ENCODE results near the gene SPDEF. TPM values are rescaled to one million over a fixed set of nuclear protein-coding genes. Genes with fewer than 3 reads are reported as not detected.

The SPDEF gene
- 0.11 TPM in 1 of 2 replicates, not detected in the other for total RNA-seq

- no peak for DNase-seq (ENCODE audit: low read depth, low spot score)
Observed at GRCh38 chr6:34556031-34556471, at the start of gene SPDEF. Gene SPDEF, minus strand, starts transcription at chr6:34556329. Its CDS starts 11,874 bp downstream, at chr6:34544455.

GRCh38 chr6:34603707-34604106 is 47.6 kb upstream of the SPDEF start:
- no peak for DNase-seq (ENCODE audit: low read depth, low spot score)

- no peak for DNase-seq (ENCODE audit: low read depth, low spot score)
Observed at GRCh38 chr6:34602318-34603111, 46.4 kb upstream of the SPDEF start.

GRCh38 chr6:34601706-34602105 is 45.6 kb upstream of the SPDEF start:
- DNase-seq (ENCODE audit: low read depth, low spot score): no peak

- DNase-seq (ENCODE audit: low read depth, low spot score): no peak
Observed at GRCh38 chr6:34600796-34601195, 44.7 kb upstream of the SPDEF start.

- DNase-seq (ENCODE audit: low read depth, low spot score): no peak
Observed at GRCh38 chr6:34600101-34600500, 44.0 kb upstream of the SPDEF start.

- no peak for DNase-seq (ENCODE audit: low read depth, low spot score)
Observed at GRCh38 chr6:34598712-34599111, 42.6 kb upstream of the SPDEF start.

GRCh38 chr6:34597605-34598353 is 41.6 kb upstream of the SPDEF start:
- no peak for DNase-seq (ENCODE audit: low read depth, low spot score)

GRCh38 chr6:34596798-34597197 is 40.7 kb upstream of the SPDEF start:
- no peak for DNase-seq (ENCODE audit: low read depth, low spot score)

- no peak for DNase-seq (ENCODE audit: low read depth, low spot score)
Observed at GRCh38 chr6:34595332-34596184, 39.4 kb upstream of the SPDEF start.

GRCh38 chr6:34593701-34594100 is 37.6 kb upstream of the SPDEF start:
- DNase-seq (ENCODE audit: low read depth, low spot score): no peak

GRCh38 chr6:34592208-34592952 is 36.3 kb upstream of the SPDEF start:
- DNase-seq (ENCODE audit: low read depth, low spot score): no peak

GRCh38 chr6:34589691-34590090 is 33.6 kb upstream of the SPDEF start:
- DNase-seq (ENCODE audit: low read depth, low spot score): no peak

GRCh38 chr6:34589140-34589539 is 33.0 kb upstream of the SPDEF start:
- DNase-seq (ENCODE audit: low read depth, low spot score): no peak

- no peak for DNase-seq (ENCODE audit: low read depth, low spot score)
Observed at GRCh38 chr6:34587851-34588250, 31.7 kb upstream of the SPDEF start.

- no peak for DNase-seq (ENCODE audit: low read depth, low spot score)
Observed at GRCh38 chr6:34587325-34587724, 31.2 kb upstream of the SPDEF start.

GRCh38 chr6:34586327-34587040 is 30.4 kb upstream of the SPDEF start:
- DNase-seq (ENCODE audit: low read depth, low spot score): no peak

- no peak for DNase-seq (ENCODE audit: low read depth, low spot score)
Observed at GRCh38 chr6:34585512-34586061, 29.5 kb upstream of the SPDEF start.

GRCh38 chr6:34585108-34585507 is 29.0 kb upstream of the SPDEF start:
- no peak for DNase-seq (ENCODE audit: low read depth, low spot score)

- DNase-seq (ENCODE audit: low read depth, low spot score): no peak
Observed at GRCh38 chr6:34584694-34585093, 28.6 kb upstream of the SPDEF start.

All from pulmonary artery endothelial cell (primary cell).